ENCODE results near the gene PTPN18. TPM values are rescaled to one million over a fixed set of nuclear protein-coding genes. Genes with fewer than 3 reads are reported as not detected.

The PTPN18 gene
- total and polyA plus RNA-seq, 2 of the 4 experiments (the other 2 are of a cell fraction): 9.7 to 15.5 TPM

DNA sequence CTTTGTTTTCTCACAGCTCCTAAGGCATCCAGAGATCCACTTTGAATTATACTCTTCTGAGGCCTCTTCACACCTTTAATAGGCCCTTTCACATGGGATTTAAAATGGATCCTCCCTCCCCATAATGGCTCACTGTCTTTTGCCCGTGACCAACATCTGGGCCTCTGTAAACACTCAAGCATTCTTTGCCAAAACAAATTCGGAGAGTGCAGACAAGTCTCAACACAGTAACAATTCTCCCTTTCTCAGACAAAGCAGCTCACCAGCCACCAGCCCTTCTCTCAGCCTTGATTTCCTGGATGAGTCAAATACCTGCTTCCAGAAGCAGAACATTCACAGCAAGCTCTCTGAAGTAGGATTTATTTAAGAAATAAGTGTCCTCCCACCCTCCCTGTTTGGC, 27.1 kb upstream of the PTPN18 start:
- WGBS, 2 experiments (ENCODE audit: extremely low coverage in 2 of 2, insufficient read length in 1 of 2): 17% methylated on average over 2 of the region's 2 CpGs; no CpG with 5 or more reads in 1 of the 2 experiments
- H3K4me3 ChIP-seq (ENCODE audit: insufficient read depth, low read depth, low read length): no peak overlapping the region
- H2AK5ac ChIP-seq (ENCODE audit: low read depth, low read length): no peak overlapping the region
- H4K20me1 ChIP-seq (ENCODE audit: insufficient read depth, low read length): no peaks in the 10 kb centered on the region
- no peak overlapping the region for H3K9ac ChIP-seq (ENCODE audit: low read depth, low read length)
- no peaks in the 10 kb centered on the region for H3K36me3 ChIP-seq (ENCODE audit: control insufficient read depth, insufficient read depth, low read length)
- H3K4me2 ChIP-seq (ENCODE audit: low read depth, low read length): no peak overlapping the region
- no peaks in the 10 kb centered on the region for H3K9me1 ChIP-seq (ENCODE audit: insufficient read depth, low read length)
- ChIA-PET POLR2A (ENCODE audit: unreplicated experiment) (no interaction called here), CTCF (no interaction called here)
- dilution Hi-C loops (cut with HindIII; ENCODE audit: low sequenced_read_pairs, unreplicated experiment) (no loop called here), intact Hi-C loops (cut with micrococcal nuclease) (no loop called here), in situ Hi-C loops (cut with MboI; ENCODE audit: low sequenced_read_pairs) (no loop called here)
- no peak overlapping the region for H3K14ac ChIP-seq (replicated peaks; ENCODE audit: low read depth, low read length)
- peak overlapping the region; percentile 23; the same call in 1 of the 2 replicates for H4K5ac ChIP-seq (ENCODE audit: low read depth, low read length)
- TF ChIP-seq MAFK (IDR thresholded peaks at IDR 0.05; ENCODE audit: low read depth, low read length) (no peak), BHLHE40 (IDR thresholded peaks at IDR 0.05; ENCODE audit: low read depth, low read length) (peak; percentile 53; the same call in 1 of the 2 replicates)
- H3K23ac ChIP-seq (ENCODE audit: low read depth, low read length): no peak overlapping the region
- H2BK120ac ChIP-seq (ENCODE audit: low read depth, low read length): no peak overlapping the region
- H4K91ac ChIP-seq (ENCODE audit: insufficient read depth, low read depth, low read length): no peak overlapping the region
- H3K27ac ChIP-seq (ENCODE audit: insufficient read depth, low read length): no peak overlapping the region
- DNase-seq (peak; percentile 32), ATAC-seq (ENCODE audit: low read depth) (peak; percentile 49)
- no peak overlapping the region for H3K56ac ChIP-seq (ENCODE audit: extremely low read depth, insufficient read depth, low read length)
- 0 out of 3 replicates have a peak overlapping the region, but pooled peaks have one; percentile 32 for H2BK15ac ChIP-seq (ENCODE audit: low read depth, low read length)
- H3K27me3 ChIP-seq (ENCODE audit: control insufficient read depth, insufficient read depth, low read length): peaks cover 7% of the 10 kb centered on the region
- no peaks in the 10 kb centered on the region for H3K79me1 ChIP-seq (ENCODE audit: low read depth in 1 of 2, low read length in 2 of 2)
- no peak overlapping the region for H2BK20ac ChIP-seq (ENCODE audit: low read depth, low read length)
- no peak overlapping the region for H2BK5ac ChIP-seq (ENCODE audit: low read depth, low read length, poor library complexity, severe bottlenecking)
- no peak overlapping the region for H2AK9ac ChIP-seq (replicated peaks; ENCODE audit: low read depth, low read length, poor library complexity)
- peak overlapping the region in 1 of 2 experiments; percentile 74; a peak in 2 of 4 replicates for H4K8ac ChIP-seq (ENCODE audit: low read depth in 2 of 2, low read length in 2 of 2)
- no peak overlapping the region for H3K18ac ChIP-seq (ENCODE audit: low read depth, low read length)
- H2AFZ ChIP-seq (replicated peaks; ENCODE audit: low read length, poor library complexity): peak overlapping the region; percentile 67
- 0 out of 2 replicates have a peak, but pooled peaks cover 2% of the 10 kb centered on the region for H3K4me1 ChIP-seq (ENCODE audit: control insufficient read depth, insufficient read depth, low read length)
- BruUV-seq (replicated peaks): no TSS peak
- H3K9me3 ChIP-seq (ENCODE audit: control insufficient read depth, insufficient read depth, low read length): no peaks in the 10 kb centered on the region
- no peak overlapping the region for H3K4ac ChIP-seq (ENCODE audit: low read depth, low read length)

All from IMR-90 (cell line).